Measurements from ENCODE around the gene LRRC75A. TPM values are rescaled to one million over a fixed set of nuclear protein-coding genes. Genes with fewer than 3 reads are reported as not detected.
"Not testable (repeated sequence)": the region's sequence is repeated elsewhere in the genome, so short reads cannot be mapped to it uniquely, and the experiment has no call there.

The LRRC75A gene
- polyA plus RNA-seq (ENCODE audit: insufficient read length in 3 of 3) = 1 to 10 TPM; 4.1 to 4.9 (median 4.4) TPM
- long read RNA-seq, donor 1, partial matches to known transcripts = 0 of 3 reads
- long read RNA-seq, donor 1, other reads (novel, unspliced or antisense) = 0 of 3 reads
- long read RNA-seq, donor 2, partial matches to known transcripts = 0 of 1 reads
- long read RNA-seq, donor 2, other reads (novel, unspliced or antisense) = 0 of 1 reads
- long read RNA-seq, donor 3, partial matches to known transcripts = 0 of 1 reads
- long read RNA-seq, donor 3, other reads (novel, unspliced or antisense) = 0 of 1 reads
- long read RNA-seq, donor 4, partial matches to known transcripts = 0 of 1 reads
- long read RNA-seq, donor 4, other reads (novel, unspliced or antisense) = 0 of 1 reads
- long read RNA-seq, donor 5 = 0 reads
- long read RNA-seq, donor 6, partial matches to known transcripts = 0 of 4 reads
- long read RNA-seq, donor 6, other reads (novel, unspliced or antisense) = 0 of 4 reads
- long read RNA-seq, donor 7 = 0 reads
- long read RNA-seq, donor 8 = 0 reads
- long read RNA-seq, donor 9, partial matches to known transcripts = 0 of 2 reads
- long read RNA-seq, donor 9, other reads (novel, unspliced or antisense) = 0 of 2 reads
- long read RNA-seq, donor 10, partial matches to known transcripts = 11 of 11 reads
- long read RNA-seq, donor 10, other reads (novel, unspliced or antisense) = 0 of 11 reads
- long read RNA-seq, donor 11, partial matches to known transcripts = 0 of 3 reads
- long read RNA-seq, donor 11, other reads (novel, unspliced or antisense) = 0 of 3 reads
- long read RNA-seq, donor 12 = 0 reads
- long read RNA-seq, donor 13 = 0 reads
- long read RNA-seq, donor 14, partial matches to known transcripts = 0 of 1 reads
- long read RNA-seq, donor 14, other reads (novel, unspliced or antisense) = 0 of 1 reads
- long read RNA-seq, donor 15 = 0 reads
- long read RNA-seq, donor 16, transcript LRRC75A-203 (4 exons, 1,390 nt) = major isoform, 9 of 9 reads
- long read RNA-seq, donor 16, partial matches to known transcripts = 0 of 9 reads
- long read RNA-seq, donor 16, other reads (novel, unspliced or antisense) = 0 of 9 reads

- peak in 4 of 11 donors; percentile 49 to 66 (median 56) for DNase-seq (ENCODE audit: extremely low read depth in 1 of 11, low read depth in 9 of 11, low spot score in 4 of 11)
Measured at GRCh38 chr17:16491703-16492612, at the start of gene LRRC75A. Gene LRRC75A (minus strand): TSS chr17:16492193. CDS start chr17:16491990, 203 bp downstream.

GRCh38 chr17:16537130-16537458 is 45.1 kb upstream of the LRRC75A start:
- DNase-seq (ENCODE audit: extremely low read depth in 1 of 11, low read depth in 9 of 11, low spot score in 4 of 11) = no peak

DNA sequence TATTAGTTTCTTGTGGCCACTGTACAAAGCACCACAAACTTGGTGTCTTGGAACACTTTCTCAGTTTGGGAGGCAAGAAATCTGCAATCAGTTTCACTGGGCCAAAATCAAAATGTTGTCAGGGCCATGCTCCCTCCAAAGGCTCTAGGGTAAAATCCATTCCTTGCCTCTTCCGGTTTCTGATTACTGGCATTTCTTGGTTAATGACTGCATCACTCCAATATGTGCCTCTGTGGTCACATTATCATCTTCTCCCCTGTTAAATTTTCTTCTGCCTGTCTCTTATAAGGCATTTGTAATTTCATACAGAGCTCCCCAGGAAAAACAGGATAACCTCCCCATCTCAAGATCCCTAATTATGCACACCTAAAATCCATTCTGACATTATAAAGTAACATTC is 42.2 kb upstream of the LRRC75A start:
- no peak for DNase-seq (ENCODE audit: extremely low read depth in 1 of 11, low read depth in 9 of 11, low spot score in 4 of 11)

DNA sequence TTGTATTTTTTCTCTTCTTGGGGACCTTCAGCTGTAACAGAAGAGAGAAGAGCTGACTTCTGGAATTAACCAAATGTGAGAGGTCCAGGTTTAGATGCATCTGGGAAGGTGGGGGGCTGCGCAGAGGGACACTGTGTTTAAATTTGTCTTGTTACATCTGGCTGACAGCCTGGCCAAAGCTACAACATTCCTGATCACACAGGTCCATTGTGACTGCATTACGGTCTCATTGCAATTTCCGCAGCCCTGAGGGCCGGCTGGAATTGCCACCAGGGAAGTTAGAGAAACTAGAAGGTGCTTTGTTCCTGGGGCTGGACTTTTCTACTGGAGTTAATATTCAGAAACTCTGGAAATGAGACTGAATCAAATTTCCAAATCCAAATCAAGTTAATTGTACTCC is 37.9 kb upstream of the LRRC75A start:
- no peak for DNase-seq (ENCODE audit: extremely low read depth in 1 of 11, low read depth in 9 of 11, low spot score in 4 of 11)

DNA sequence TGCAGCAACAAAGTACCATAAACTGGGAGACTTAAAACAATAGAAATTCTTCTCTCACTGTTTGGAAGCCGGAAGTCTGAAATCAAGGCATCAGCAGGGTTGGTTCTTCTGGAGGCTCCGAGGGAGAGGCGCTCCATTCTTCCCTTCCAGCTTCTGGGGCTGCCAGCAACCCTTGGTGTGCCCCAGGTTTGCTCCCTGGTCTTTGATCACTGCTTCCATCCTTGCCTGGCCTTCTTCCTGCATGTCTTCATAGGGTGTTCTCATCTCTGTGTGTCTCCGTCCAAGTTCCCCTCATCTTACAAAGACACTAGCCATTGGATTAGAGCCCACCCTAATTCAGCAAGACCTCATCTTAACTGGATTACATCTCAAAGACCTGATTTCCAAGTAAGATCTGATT is 35.3 kb upstream of the LRRC75A start:
- DNase-seq (ENCODE audit: extremely low read depth in 1 of 11, low read depth in 9 of 11, low spot score in 4 of 11) = no peak

DNA sequence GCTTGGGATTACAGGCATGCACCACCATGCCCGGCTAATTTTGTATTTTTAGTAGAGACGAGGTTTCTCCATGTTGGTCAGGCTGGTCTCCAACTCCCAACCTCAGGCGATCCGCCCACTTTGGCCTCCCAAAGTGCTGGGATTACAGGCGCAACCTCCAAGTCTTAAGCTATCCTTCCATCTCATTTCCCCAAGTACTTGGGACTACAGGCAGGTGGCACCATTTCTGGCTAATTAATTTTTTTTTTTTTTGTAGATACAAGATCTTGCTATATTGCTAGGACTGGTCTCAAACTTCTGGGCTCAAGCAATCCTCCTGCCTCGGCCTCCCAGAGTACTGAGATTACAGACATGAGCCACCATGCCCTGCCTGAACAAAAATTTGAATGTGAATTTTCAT is 33.6 kb upstream of the LRRC75A start:
- DNase-seq (ENCODE audit: extremely low read depth in 1 of 11, low read depth in 9 of 11, low spot score in 4 of 11) = not testable (repeated sequence)

GRCh38 chr17:16521070-16521727 is 29.2 kb upstream of the LRRC75A start:
- peak in 10 of 11 donors; percentile 64 to 87 (median 80) for DNase-seq (ENCODE audit: extremely low read depth in 1 of 11, low read depth in 9 of 11, low spot score in 4 of 11)

DNA sequence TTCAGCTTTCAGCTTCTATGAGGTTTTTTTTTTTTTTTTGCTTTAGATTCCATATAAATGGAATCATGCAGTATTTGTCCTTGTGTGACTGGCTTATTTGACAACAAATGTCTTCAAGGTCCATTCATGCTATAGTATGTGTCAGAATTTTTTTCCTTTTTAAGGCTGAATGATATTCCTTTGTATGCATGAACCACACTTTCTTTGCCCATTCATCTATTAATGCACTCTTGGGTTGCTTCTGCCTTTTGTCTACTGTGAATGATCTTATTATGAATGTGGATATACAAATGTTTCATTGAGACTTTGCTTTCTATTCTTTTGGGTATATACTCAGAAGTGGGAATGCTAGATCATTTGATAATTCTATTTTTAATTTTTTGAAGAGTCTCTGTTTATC is 27.0 kb upstream of the LRRC75A start:
- no peak for DNase-seq (ENCODE audit: extremely low read depth in 1 of 11, low read depth in 9 of 11, low spot score in 4 of 11)

GRCh38 chr17:16517477-16517876 is 25.5 kb upstream of the LRRC75A start:
- no peak for DNase-seq (ENCODE audit: extremely low read depth in 1 of 11, low read depth in 9 of 11, low spot score in 4 of 11)

DNA sequence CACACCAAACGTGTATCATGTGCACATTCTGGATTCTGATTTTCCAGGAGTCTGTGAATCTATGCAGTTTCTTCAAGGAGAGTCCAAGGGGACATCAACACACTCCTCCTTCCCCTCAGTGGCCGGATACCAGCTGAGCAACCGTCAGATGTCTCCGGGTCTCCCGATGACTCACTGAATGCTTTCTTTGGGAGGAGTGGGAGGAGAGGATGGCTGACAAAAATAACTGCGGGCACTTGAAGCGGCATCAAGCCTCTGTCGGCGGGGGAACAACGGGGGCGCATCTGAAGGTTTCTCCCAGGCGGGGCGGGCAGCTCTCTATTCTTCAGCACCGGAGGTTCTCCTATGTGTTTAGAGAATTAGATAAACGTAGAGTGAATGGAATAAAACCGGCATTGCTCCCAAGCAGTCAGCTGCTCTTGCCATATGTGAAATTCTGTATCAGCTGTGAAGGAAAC is 24.6 kb upstream of the LRRC75A start:
- peak in 3 of 11 donors; percentile 50 to 52 (median 50) for DNase-seq (ENCODE audit: extremely low read depth in 1 of 11, low read depth in 9 of 11, low spot score in 4 of 11)

- no peak for DNase-seq (ENCODE audit: extremely low read depth in 1 of 11, low read depth in 9 of 11, low spot score in 4 of 11)
Measured at GRCh38 chr17:16515933-16516332, 23.9 kb upstream of the LRRC75A start.

GRCh38 chr17:16513873-16514272 is 21.9 kb upstream of the LRRC75A start:
- DNase-seq (ENCODE audit: extremely low read depth in 1 of 11, low read depth in 9 of 11, low spot score in 4 of 11) = no peak

DNA sequence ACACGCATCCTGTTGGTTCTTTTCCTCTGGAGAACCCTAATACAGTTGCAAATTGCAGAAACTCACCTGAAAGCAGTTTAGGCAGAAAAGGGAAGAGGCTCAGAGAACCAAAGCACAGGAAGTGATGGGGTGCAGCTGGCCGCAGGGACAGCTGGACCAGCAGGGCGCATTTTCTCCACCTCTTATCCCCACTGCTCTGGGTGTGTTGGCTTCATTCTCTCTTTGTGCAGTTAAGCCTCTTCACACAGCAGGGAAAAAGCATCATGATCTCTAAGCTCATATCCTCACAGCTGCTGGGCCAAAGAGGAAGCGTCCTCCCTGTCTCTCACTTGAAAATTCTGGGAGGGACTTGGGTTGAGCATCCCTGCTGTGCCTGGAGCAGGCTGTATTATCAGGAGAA is 20.0 kb upstream of the LRRC75A start:
- no peak for DNase-seq (ENCODE audit: extremely low read depth in 1 of 11, low read depth in 9 of 11, low spot score in 4 of 11)

DNA sequence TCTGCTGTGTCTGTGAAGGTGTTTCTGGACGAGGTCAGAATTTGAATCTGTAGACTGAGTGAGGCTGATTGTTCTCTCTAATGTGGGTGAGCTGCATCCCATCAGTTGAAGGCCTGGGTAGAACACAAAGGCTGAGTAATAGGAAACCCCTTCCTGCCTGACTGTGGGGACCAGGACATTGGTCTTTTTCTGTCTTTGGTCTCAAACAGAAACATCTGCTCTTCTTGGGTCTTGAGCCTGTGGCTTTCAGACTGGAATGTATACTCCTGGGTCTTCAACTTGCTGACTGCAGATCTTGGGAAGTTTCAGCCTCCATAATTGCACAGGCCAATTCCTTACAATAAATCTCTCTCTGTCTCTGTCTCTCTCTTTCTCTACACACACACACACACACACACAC is 19.6 kb upstream of the LRRC75A start:
- no peak for DNase-seq (ENCODE audit: extremely low read depth in 1 of 11, low read depth in 9 of 11, low spot score in 4 of 11)

- no peak for DNase-seq (ENCODE audit: extremely low read depth in 1 of 11, low read depth in 9 of 11, low spot score in 4 of 11)
Measured at GRCh38 chr17:16507918-16508533, 16.0 kb upstream of the LRRC75A start.

DNA sequence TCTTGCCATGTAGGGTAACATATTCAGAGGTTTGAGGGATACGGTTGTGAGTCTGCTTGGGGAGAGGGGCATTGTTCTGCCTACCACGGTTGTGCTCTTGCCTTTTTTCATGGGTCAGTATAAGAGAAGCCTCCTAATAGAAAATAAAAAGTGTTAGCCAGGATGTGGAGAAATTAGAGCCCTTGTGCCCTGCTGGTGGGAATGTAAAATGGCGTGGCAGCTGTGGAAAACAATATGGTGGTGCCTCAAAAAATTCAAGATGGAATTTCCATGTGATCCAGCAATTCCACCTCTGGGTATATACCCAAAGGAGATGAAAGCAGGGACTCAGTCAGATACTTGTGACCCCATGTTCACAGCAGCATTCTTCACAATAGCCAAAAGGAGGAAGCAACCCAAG is 14.2 kb upstream of the LRRC75A start:
- DNase-seq (ENCODE audit: extremely low read depth in 1 of 11, low read depth in 9 of 11, low spot score in 4 of 11) = no peak

- DNase-seq (ENCODE audit: extremely low read depth in 1 of 11, low read depth in 9 of 11, low spot score in 4 of 11) = no peak
Measured at GRCh38 chr17:16504984-16505383, 13.0 kb upstream of the LRRC75A start.
